Cerebellar cortex (tissue), 1 donor: ENCODE results near the gene HSD11B1.

Source experiments
- DNase-seq: peaks from one replicate; pipeline ENCODE4 v3.0.0-alpha.2; 2015; ENCODE audit warnings: low spot score

HSD11B1 gene

DNA sequence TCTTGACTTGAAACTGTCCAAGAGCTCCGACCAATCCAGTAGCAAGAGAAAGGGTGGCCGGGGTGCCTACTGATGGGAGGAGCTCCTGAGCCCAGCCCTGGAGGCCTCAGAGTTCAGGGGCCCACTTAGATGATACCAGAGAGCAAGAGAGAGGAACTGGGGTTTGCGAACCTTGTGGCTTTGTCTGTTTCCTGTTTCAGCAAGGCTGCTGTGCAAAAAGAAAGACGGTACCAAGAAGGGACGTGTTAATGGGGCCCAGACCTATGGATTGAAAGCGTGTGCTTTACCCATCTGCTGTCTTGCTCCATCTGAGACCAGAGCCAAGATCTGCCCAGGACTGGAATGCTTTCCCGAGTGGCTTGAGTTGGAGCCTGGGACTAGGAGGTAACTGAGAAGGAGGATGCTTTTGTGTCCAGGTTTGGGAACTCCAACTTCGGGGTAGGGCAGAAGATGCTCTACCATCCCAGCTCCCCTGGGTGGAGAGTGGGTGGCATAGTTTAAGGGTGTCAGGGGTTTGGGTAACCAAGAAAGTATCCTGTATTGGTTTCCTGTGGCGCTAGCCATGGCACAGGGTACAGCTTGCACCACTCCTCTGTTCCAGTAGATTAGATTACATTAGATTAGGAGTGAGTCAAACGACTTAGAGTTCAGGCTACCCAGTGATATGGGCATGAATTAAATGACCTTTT is 51.4 kb downstream of the HSD11B1 start, which contains the start of gene TRAF3IP3:
Gene TRAF3IP3 (plus strand): TSS at position 128 of the 689 bp plus-strand sequence. CDS start 3,987 bp downstream, outside the sequence.
- no peak for DNase-seq

DNA sequence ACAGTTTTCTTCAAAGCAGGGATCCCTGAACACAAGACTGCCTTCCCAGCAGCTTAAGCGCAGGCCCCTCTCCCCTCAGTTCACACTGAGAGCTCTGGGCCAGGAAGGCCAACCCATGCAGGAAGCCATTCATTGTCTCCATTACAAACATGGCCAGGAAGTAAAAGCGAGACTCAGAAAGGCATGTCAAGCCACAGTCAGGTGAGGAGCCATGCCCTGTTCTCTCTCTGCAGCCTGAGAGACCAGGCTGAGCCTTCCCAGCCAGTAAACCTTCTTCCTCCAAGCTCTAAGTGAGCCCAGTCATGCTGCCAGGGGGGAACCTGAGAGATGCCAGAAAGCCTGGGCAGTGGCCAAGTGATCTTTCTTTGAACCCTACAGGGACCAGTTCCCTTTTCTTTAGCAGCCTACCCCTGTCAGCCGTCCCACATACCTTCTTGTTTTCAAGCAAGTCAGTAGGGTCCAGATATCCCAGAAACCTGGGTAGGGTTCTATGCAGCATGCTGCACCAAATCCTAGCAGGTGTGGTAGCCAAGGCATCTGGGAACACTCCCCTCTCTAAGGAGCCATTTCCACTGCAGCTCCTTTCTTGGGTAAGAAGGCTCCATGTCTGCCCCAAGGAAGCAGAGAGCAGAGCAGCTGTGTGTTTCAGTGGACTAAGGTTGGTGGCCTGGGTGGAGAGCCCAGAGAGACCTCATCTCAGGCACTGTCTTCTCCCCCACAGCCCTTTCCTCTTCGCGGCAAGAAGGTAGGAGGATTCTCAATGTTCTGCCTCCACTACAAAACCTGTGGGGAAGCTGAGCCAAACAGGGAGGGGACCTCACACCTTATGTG is 52.2 kb downstream of the HSD11B1 start:
- DNase-seq: no peak

DNA sequence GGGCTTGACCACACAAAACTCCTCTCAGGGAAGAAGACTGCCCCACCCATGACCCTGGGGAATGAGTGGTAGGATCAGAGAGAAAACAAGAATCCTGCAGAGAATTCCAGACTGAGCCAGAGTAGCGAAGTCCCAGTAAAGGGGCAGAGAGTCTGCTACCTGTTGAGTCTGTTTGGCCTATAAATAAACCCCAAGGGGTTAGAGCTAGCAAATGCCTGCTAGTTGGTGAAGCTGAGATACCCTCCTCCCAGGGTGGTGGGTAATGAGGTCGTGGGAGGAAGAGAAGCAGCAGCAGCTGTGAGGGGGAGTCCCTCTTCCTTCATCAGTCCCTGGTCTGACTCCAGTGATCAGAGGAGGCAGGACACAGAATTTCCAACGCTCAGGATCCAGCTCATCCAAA is 53.8 kb downstream of the HSD11B1 start:
- no peak for DNase-seq

DNA sequence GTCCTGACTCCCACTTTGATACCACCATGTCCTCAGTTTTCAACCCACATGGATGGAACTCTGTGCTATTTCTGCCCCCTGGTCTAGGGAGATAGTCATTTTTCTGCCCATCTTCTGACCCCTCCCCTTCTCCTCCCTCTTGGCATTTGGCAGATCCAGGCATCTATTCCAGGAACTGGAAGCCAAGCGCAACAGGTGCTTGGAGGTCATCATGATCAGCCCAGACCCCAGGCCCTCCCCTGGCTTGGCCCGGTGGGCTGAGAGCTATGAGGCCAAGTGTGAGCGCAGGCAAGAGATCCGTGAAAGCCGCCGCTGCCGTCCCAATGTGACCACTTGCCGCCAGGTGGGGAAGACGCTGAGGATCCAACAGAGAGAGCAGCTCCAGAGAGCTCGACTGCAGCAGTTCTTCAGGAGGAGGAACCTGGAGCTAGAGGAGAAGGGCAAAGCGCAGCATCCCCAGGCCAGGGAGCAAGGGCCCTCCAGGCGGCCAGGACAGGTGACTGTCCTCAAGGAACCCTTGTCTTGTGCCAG is 55.2 kb downstream of the HSD11B1 start:
- DNase-seq: no peak

DNA sequence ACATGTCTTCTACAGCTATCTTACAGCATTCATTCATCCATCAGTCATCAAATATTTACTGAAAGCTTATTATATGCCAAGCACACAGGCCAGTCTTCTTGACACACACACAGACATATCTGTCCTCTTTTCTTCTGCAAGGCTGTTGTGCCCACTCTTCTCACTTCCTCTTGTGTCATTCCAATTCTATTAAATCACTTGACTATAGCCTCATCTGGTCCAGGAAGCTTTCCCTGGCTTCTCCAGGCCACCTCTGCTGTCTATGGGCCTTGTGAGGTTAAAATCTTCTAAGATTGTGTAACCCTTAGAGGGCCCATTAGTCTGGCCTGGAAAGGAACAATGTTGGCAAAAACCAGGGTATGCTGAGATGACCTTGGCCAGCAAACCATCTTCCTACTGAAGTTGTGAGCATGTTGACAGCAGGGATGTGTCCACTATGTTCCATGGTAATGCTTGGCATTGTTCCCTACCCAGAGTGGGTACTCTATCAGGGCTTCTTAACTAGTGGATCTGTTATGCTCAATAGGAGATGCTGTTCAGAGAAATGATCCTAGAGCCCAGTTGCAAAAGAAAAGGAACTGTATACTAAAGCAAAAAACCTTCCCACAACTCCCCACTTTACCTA is 56.5 kb downstream of the HSD11B1 start:
- no peak for DNase-seq

DNA sequence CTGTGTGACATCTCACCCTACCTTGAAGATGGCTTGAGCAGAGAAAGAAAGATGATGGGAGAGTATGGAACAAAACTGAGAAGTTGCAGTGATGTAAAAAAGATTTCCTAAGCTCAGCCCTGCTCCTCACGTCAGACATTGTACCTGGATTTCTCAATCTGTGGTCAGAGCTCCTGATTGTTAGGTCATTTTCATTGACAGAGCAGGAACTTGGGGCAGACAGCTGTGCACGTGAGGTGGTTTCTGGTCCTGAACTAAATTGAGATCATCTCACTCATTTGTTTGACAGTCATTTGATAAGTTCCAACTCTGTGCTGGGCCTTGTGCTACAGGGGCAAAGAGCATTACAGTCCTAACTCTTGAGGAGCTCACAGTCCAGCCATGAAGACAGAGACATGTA is 61.4 kb downstream of the HSD11B1 start:
- no peak for DNase-seq

DNA sequence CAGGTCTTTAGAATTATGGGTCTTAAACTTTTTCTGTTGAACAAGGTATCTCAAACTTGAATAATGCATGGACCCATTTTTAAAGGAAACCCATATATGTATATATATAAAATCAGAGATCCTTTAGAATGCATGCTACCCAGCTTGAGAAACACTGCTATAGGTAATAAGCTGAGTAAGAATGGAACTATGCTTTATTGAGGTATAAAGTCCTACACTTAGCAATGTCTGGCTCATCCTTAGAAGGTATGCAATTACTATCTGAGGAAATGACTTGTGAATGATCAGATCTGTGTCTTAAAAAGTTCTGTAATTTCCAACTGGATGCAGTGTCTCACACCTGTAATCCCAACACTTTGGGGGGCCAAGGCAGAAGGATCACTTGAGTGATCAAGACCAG is 62.5 kb downstream of the HSD11B1 start:
- no peak for DNase-seq

DNA sequence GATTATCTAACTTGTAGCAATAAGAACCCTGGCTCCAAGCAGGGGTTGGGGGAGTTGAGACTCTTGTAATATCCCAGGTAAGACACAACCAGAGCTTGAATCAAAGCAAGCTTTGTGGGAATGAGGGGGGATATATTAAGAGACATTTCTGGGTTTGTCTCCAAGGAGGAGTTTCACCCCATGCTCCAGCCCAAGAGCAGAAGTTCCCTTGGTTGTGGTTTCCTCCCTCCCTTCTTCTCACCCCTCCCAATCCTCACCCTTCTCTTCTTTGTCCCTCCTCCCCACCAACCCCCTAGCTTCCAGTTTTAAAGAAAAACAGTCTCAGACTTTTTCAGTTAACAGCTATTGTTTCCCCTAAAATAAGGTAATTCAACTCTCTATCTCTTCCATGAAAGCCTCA is 63.1 kb downstream of the HSD11B1 start:
- DNase-seq: no peak

DNA sequence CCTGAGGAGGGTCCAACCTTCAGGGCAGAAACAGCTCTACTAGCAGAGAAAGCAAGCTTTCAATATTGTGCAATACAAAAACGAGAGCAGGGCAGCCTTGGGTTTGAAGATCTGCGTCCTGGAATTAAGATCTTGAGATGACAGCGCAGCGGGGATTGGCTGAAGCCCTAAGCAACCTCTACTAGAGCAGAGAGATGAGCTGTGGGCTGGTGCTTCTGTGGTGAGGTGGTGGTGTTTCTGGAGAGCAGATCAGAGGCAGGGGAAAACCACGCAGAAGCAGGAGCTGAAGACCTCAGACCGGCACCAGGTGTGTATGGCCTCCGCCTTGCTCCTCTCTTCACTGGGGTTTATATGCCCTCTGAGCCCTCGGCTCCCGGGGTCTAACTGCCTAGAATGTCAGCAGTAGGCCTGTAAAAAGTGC is 63.7 kb downstream of the HSD11B1 start:
- no peak for DNase-seq

DNA sequence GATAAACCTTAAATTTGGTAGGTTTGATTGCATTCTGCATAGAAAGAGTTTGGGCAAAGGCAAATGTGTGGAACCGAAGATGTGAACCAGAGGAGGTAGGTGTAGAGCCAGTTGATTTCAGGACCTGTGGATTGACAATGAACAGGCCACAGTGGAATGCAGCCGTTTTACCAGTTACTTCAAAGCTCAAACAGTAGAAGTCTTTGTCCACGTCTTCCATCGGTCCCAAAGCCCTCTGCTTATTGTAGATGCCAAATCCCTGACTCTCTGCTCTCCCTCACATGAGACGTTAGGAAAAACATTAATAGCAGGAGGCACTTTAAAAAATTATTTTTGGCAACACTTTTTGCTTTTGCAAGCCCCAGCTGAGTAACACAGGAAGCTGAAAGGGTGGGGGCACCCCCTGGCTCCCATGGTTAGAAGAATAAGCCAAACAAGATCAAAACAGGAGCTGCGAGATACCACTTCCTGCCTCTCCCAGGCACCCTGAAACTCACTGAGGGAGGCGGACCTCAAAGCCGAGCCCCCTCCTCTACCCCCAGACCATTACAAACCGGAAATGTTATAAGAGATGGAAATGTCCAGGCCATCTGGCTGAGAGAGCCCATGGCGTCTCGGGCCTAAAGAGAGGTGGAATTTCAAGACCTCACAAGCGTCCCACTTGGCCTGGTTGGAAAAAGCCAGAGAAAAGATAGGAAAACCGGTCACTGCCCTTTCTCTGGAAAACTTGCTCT is 64.7 kb downstream of the HSD11B1 start:
- no peak for DNase-seq

DNA sequence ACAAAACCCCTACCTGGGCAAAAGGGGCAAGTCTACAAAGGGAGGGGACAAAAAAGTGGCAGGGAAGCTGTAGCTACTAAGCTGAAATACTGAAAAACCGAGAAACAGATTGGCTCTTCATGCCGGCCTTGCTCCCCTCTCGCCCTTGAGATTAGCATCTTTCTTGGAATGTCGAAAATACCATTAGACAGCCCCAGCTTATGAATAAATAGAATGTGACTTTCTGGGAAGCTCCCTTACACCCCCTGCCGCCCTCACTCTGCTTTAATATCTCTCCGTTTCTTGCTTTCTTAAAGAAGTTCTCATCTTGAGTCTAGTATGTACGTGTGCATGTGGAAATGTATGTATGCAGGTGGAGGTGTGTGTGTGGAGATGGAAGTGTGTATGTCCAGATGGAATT is 65.3 kb downstream of the HSD11B1 start:
- no peak for DNase-seq

DNA sequence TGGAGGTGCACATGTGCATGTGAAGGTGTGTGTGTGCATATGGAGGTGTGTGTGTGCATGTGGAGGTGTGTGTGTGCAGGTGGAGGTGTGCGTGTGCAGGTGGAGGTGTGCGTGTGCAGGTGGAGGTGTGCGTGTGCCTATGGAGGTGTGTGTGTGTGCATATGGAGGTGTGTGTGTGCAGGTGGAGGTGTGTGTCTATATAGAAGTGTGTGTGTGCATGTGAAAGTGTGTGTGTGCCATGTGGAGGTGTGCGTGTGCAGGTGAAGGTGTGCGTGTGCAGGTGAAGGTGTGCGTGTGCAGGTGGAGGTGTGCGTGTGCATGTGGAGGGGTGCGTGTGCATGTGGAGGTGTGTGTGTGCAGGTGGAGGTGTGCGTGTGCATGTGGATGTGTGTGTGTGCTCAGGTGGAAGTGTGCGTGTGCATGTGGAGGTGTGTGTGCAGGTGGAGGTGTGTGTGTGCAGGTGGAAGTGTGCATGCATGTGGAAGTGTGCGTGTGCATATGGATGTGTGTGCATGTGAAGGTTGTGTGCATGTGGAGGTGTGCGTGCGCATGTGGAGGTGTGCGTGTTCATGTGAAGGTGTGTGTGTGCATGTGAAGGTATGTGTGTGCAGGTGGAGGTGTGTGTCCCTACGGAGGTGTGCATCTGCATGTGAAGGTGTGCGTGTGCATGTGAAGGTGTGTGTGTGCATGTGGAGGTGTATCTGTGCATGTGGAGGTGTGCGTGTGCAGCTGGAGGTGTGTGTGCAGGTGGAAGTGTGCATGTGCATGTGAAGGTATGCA is 66.2 kb downstream of the HSD11B1 start:
- no peak for DNase-seq

DNA sequence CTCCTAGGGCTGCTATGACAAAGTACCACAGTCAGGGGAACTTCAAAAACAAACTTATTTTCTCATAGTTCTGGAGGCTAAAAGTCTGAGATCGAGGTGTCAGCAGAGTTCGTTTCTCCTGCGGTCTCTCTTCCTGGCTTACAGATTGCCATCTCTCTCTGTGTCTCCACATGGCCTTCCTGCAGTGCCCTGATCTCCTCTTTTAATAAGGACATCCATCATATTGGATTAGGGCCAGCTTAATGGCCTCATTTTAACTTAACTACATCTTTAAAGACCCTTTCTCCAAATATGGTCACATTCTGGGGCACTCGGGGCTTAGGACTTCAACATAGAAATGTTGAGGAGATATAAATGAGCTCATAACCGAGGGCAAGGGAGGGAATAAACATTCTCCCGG is 67.5 kb downstream of the HSD11B1 start:
- no peak for DNase-seq

DNA sequence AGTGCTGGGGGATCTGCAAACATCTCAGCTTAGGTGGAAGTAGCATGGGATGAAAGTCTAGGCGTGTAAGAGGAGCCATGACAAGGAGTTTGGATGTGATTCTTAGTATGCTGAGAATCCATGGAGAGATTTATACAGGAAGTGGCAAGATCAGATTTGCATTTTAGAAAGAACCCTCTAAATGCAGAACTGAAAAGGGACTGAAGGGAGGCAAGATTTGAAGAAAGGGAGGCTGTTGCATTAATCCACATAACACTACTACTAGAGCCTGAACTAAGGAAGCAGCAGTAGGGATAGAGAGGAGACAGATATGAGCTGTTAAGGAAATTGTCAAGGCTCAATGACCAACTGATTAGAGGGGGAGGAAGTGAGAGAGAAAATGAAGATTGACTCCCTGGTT is 69.9 kb downstream of the HSD11B1 start:
- DNase-seq: no peak

DNA sequence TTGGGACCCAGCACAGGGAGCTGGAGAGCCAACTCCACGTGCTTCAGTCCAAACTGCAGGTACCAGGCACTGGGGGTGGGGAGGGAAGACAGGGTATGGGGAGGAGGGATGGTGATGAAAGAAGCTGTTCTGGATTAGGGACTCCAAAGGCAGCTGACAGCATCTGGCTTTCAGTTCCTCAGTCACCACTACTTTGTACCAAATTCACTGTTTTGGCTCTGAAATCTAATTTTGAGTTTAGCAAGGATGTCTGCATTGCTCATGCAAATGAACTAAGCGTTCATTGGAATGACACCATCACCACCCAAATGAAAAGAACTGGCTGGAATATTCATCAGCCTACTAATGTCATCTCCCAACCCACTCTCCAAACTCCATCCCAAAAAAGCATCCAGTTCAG is 71.0 kb downstream of the HSD11B1 start:
- DNase-seq: no peak

DNA sequence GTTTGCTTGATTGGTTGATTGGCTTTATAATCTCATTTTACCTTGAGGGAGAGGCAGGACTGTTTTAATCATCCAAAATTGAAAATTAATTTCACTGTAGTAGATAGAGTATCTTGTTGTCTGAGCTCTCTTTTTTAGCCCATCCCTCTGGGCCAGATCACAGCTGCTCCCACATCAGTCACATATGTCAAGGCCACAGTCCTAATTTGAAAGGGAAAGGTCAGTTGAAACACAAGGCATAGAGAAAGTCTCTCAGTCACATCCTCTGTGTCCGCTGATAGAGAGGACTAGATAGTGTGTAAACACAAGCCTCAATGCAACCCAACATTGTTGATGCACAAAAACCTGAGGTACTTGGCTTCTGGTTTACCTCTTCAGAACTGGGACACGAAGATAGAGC is 72.9 kb downstream of the HSD11B1 start:
- DNase-seq: no peak

DNA sequence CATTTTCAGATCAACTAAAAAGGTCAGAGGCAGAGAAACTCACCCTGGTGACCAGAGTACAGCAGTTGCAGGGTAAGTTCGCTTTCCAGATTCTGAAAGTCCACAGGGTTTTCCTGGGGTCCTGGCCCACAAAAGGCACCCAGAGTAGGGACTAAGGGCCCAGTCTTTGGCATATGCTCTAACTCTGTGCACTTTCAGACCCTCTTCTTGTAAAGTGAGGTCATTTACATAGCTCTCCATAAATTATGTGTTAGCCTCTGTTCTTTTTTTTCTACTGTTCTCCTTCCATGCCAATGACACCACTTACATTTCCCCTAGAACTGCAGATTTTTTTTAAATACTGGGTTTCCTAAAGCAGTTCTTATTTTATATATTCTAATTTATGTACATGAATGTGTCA is 73.5 kb downstream of the HSD11B1 start:
- no peak for DNase-seq

DNA sequence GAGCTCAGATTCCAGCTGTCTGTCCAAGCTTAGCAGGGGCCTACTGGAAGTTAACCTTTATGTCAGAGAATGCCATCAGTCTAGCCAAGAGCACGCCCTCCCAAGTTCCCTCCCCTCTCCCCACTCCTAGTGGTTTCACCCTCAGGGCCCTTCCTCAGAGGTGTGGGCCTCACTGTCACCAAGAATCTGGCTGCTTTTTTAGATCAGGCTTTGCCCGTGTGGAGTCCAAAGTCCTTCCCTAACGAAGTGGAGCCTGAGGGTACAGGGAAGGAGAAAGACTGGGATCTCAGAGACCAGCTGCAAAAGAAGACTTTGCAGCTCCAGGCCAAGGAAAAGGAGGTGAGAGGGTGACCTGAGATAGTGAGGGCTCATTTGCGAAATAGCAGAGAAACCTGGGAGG is 75.6 kb downstream of the HSD11B1 start:
- DNase-seq: no peak

DNA sequence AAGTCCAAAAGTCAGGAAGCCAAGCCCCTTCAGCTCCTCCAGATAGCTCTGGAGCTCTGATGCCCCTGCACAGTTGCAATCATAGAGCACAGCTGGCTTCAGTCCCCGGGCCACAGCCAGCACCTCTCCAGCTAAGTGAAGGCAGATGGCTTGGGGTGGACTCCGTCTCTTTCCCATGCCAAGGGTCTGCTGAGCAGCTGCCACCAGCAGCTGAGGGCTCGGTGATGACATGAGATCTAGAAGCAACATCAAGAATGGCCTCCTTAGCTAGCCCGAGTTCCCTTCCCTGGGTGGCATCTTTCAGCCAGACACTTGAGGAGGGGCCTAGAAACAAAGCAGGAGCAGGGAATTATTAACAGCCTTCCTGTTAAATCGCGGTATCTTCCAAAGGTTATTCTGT is 78.7 kb downstream of the HSD11B1 start:
- no peak for DNase-seq
